HG02678 (cell line): ENCODE data around the gene JKAMP.

Source experiments
- ATAC-seq: cut with Tn5 transposase; IDR thresholded peaks from one replicate; pipeline ENCODE4 v1.9.1; 2021; ENCODE audit warnings: mild to moderate bottlenecking, moderate library complexity; ENCODE audit not compliant: unreplicated experiment

The JKAMP gene

DNA sequence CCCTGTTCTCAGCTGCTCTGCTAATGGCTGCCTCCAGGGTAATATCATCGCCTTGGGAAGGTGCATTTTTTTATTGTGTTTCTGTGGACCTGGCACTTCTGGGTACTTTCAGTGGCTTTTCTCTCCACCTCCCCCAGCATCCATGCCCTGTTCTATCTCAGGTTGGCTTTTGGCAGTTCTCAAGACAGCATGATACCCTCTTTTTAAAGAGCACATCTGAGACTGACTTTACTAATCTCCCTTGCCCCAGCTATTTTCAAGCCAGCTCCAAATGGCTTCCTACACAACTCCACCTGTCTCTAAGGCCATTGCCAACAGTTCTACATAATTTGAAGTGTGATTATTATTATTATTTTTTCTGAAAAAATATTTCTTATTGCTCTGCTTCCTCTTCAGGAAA is 53.2 kb downstream of the JKAMP start:
- ATAC-seq, result no peak

- no peak for ATAC-seq
Observed at GRCh38 chr14:59538936-59539335, 54.6 kb downstream of the JKAMP start.

GRCh38 chr14:59540852-59541251 is 56.5 kb downstream of the JKAMP start:
- ATAC-seq, result no peak

- no peak for ATAC-seq
Observed at GRCh38 chr14:59541731-59542130, 57.4 kb downstream of the JKAMP start.

- ATAC-seq, result no peak
Observed at GRCh38 chr14:59543873-59544272, 59.6 kb downstream of the JKAMP start.

- ATAC-seq, result no peak
Observed at GRCh38 chr14:59547310-59547709, 63.0 kb downstream of the JKAMP start.
